Activated naive CD4-positive, alpha-beta T cell treated with anti-CD3 and anti-CD28 coated beads for 36 hours (primary cell): Measurements from ENCODE around the gene VPS26A. TPM values are rescaled to one million over a fixed set of nuclear protein-coding genes. Genes with fewer than 3 reads are reported as not detected.

Source experiments
- CTCF ChIA-PET: fragments of 350-600 bp; sonication (Branson Sonifier 250); formaldehyde crosslinking; loops from one replicate; lab custom pipeline; 2021; ENCODE audit warnings: antibody characterized with exemption; lab: Charles Lee
- DNase-seq: peaks from one replicate; pipeline ENCODE4 v3.0.0-alpha.2; 2020
- H3K27ac Mint-ChIP-seq: one replicate; pipeline ENCODE4 v1.8.0; 2021; ENCODE audit warnings: mild to moderate bottlenecking, mixed read lengths
- H3K27me3 Mint-ChIP-seq: one replicate; pipeline ENCODE4 v1.8.0; 2021; ENCODE audit warnings: low read depth, mixed read lengths
- H3K36me3 Mint-ChIP-seq: one replicate; pipeline ENCODE4 v1.8.0; 2021; ENCODE audit warnings: low read depth, mixed read lengths
- H3K4me1 Mint-ChIP-seq: one replicate; pipeline ENCODE4 v1.8.0; 2021; ENCODE audit warnings: low read depth, mixed read lengths
- H3K4me3 Mint-ChIP-seq: one replicate; pipeline ENCODE4 v1.8.0; 2021; ENCODE audit warnings: mild to moderate bottlenecking, moderate library complexity, mixed read lengths
- H3K9me3 Mint-ChIP-seq: one replicate; pipeline ENCODE4 v1.8.0; 2021; ENCODE audit warnings: mixed read lengths
- intact Hi-C: fragments of 100-400 bp; cut with micrococcal nuclease; formaldehyde crosslinking; loops from one replicate; pipeline ENCODE4 v1.15.1; 2023
- total RNA-seq, 2 experiments: library from RNA; stranded (reverse); gene quantifications; one replicate each; pipeline ENCODE4 v1.2.3, GENCODE V29; 2021

Gene VPS26A
- total RNA-seq, 2 experiments from 2014 or later: 26.2 to 27.9 TPM

- H3K27me3 Mint-ChIP-seq: no peaks in the 10 kb centered on the region
- peaks cover 39% of the 10 kb centered on the region for H3K36me3 Mint-ChIP-seq
- peak overlapping the region; percentile 99 for H3K27ac Mint-ChIP-seq
- H3K9me3 Mint-ChIP-seq: no peaks in the 10 kb centered on the region
- H3K4me1 Mint-ChIP-seq: peaks cover 65% of the 10 kb centered on the region
- DNase-seq: no peak
- intact Hi-C loops: loop anchor here (1.0 to 5.0 kb wide), 6 partner anchors 63 to 369 kb away; partner anchors contain the start of gene CCAR1
- CTCF ChIA-PET: interaction anchor here (0.9 to 7.2 kb wide), 7 partner anchors 10 to 135 kb away, joined by 4 to 143 read pairs (median 5); partner anchors contain the start of gene DDX21
- peak overlapping the region; percentile 89 for H3K4me3 Mint-ChIP-seq
Measured at GRCh38 chr10:69090685-69091084, 33.3 kb upstream of the VPS26A start.

GRCh38 chr10:69091143-69091651 lies 32.8 kb upstream of the VPS26A start:
- Mint-ChIP-seq H3K4me3 (peak overlapping the region; percentile 89), H3K9me3 (no peaks in the 10 kb centered on the region), H3K27ac (peak overlapping the region; percentile 99), H3K36me3 (peaks cover 39% of the 10 kb centered on the region), H3K4me1 (peaks cover 60% of the 10 kb centered on the region), H3K27me3 (no peaks in the 10 kb centered on the region)
- intact Hi-C loops: loop anchor here (5.0 kb wide), 1 partner anchor 301 kb away; no protein-coding TSS in a partner anchor
- DNase-seq: no peak
- CTCF ChIA-PET: interaction anchor here (0.9 to 7.2 kb wide), 9 partner anchors 9 to 136 kb away, joined by 3 to 143 read pairs (median 5); partner anchors contain the start of gene DDX21

- CTCF ChIA-PET: interaction anchor here (0.6 to 7.2 kb wide), 33 partner anchors 12 to 1195 kb away, joined by 3 to 143 read pairs (median 4); partner anchors contain the start of gene DDX21
- Mint-ChIP-seq H3K4me3 (peak overlapping the region; percentile 32), H3K27ac (peak overlapping the region; percentile 81), H3K4me1 (peaks cover 52% of the 10 kb centered on the region), H3K9me3 (no peaks in the 10 kb centered on the region), H3K27me3 (no peaks in the 10 kb centered on the region), H3K36me3 (peaks cover 43% of the 10 kb centered on the region)
- DNase-seq: peak; percentile 95
- intact Hi-C loops: loop anchor here (1.0 to 5.0 kb wide), 5 partner anchors 30 to 299 kb away; partner anchors contain the start of genes KIFBP and SUPV3L1
Measured at GRCh38 chr10:69092959-69093850, 30.8 kb upstream of the VPS26A start.

- no peak overlapping the region for H3K27ac Mint-ChIP-seq
- peaks cover 47% of the 10 kb centered on the region for H3K4me1 Mint-ChIP-seq
- no peak overlapping the region for H3K4me3 Mint-ChIP-seq
- no peaks in the 10 kb centered on the region for H3K9me3 Mint-ChIP-seq
- CTCF ChIA-PET: interaction anchor here (0.6 to 7.2 kb wide), 22 partner anchors 15 to 297 kb away, joined by 3 to 143 read pairs (median 4); partner anchors contain the start of gene DDX21
- H3K27me3 Mint-ChIP-seq: no peaks in the 10 kb centered on the region
- H3K36me3 Mint-ChIP-seq: peaks cover 40% of the 10 kb centered on the region
- intact Hi-C loops: loop anchor here (1.0 to 5.0 kb wide), 5 partner anchors 29 to 298 kb away; partner anchors contain the start of genes KIFBP and SUPV3L1
- DNase-seq: no peak
Measured at GRCh38 chr10:69093933-69094332, 30.0 kb upstream of the VPS26A start.

GRCh38 chr10:69096045-69096444 lies 27.9 kb upstream of the VPS26A start:
- DNase-seq: no peak
- H3K27ac Mint-ChIP-seq: no peak overlapping the region
- peaks cover 33% of the 10 kb centered on the region for H3K36me3 Mint-ChIP-seq

GRCh38 chr10:69097729-69098128 lies 26.2 kb upstream of the VPS26A start:
- H3K36me3 Mint-ChIP-seq: peaks cover 34% of the 10 kb centered on the region
- no peaks in the 10 kb centered on the region for H3K9me3 Mint-ChIP-seq
- peaks cover 36% of the 10 kb centered on the region for H3K4me1 Mint-ChIP-seq
- H3K4me3 Mint-ChIP-seq: no peak overlapping the region
- intact Hi-C loops: no loop called here
- no peaks in the 10 kb centered on the region for H3K27me3 Mint-ChIP-seq
- no peak for DNase-seq
- CTCF ChIA-PET: interaction anchor here (0.5 to 7.2 kb wide), 4 partner anchors 24 to 138 kb away, joined by 3 to 143 read pairs (median 4); no protein-coding TSS in a partner anchor
- H3K27ac Mint-ChIP-seq: no peak overlapping the region

More at GRCh38 chr10:69096045-69096444, 27.9 kb upstream of the VPS26A start:
- H3K9me3 Mint-ChIP-seq: no peaks in the 10 kb centered on the region
- no peak overlapping the region for H3K4me3 Mint-ChIP-seq
- no peaks in the 10 kb centered on the region for H3K27me3 Mint-ChIP-seq
- CTCF ChIA-PET: interaction anchor here (0.7 to 7.2 kb wide), 6 partner anchors 16 to 90 kb away, joined by 3 to 143 read pairs (median 5); no protein-coding TSS in a partner anchor
- H3K4me1 Mint-ChIP-seq: peaks cover 37% of the 10 kb centered on the region
- intact Hi-C loops: no loop called here

- CTCF ChIA-PET: interaction anchor here (0.6 to 1.2 kb wide), 4 partner anchors 9 to 122 kb away, joined by 3 to 4 read pairs (median 3); no protein-coding TSS in a partner anchor
- no peak overlapping the region for H3K27ac Mint-ChIP-seq
- no peak overlapping the region for H3K4me3 Mint-ChIP-seq
Measured at GRCh38 chr10:69100136-69100872, 23.7 kb upstream of the VPS26A start.

GRCh38 chr10:69101451-69102095 lies 22.4 kb upstream of the VPS26A start:
- Mint-ChIP-seq H3K36me3 (peaks cover 34% of the 10 kb centered on the region), H3K4me1 (peaks cover 22% of the 10 kb centered on the region), H3K27me3 (no peaks in the 10 kb centered on the region), H3K27ac (peak overlapping the region; percentile 31), H3K9me3 (no peaks in the 10 kb centered on the region), H3K4me3 (no peak overlapping the region)
- DNase-seq: peak; percentile 32
- intact Hi-C loops: no loop called here
- CTCF ChIA-PET: interaction anchor here (0.6 to 0.7 kb wide), 3 partner anchors 66 to 176 kb away, joined by 4 to 5 read pairs (median 5); no protein-coding TSS in a partner anchor

More at GRCh38 chr10:69100136-69100872, 23.7 kb upstream of the VPS26A start:
- intact Hi-C loops: no loop called here
- H3K4me1 Mint-ChIP-seq: peaks cover 23% of the 10 kb centered on the region
- H3K36me3 Mint-ChIP-seq: peaks cover 35% of the 10 kb centered on the region
- H3K9me3 Mint-ChIP-seq: no peaks in the 10 kb centered on the region
- no peaks in the 10 kb centered on the region for H3K27me3 Mint-ChIP-seq
- DNase-seq: no peak

GRCh38 chr10:69102440-69102839 lies 21.5 kb upstream of the VPS26A start:
- H3K36me3 Mint-ChIP-seq: peaks cover 34% of the 10 kb centered on the region
- no peak overlapping the region for H3K27ac Mint-ChIP-seq
- intact Hi-C loops: no loop called here
- no peaks in the 10 kb centered on the region for H3K9me3 Mint-ChIP-seq
- peaks cover 22% of the 10 kb centered on the region for H3K4me1 Mint-ChIP-seq
- H3K4me3 Mint-ChIP-seq: no peak overlapping the region
- CTCF ChIA-PET: no interaction called here
- H3K27me3 Mint-ChIP-seq: no peaks in the 10 kb centered on the region
- DNase-seq: no peak

- H3K36me3 Mint-ChIP-seq: peaks cover 26% of the 10 kb centered on the region
- H3K27me3 Mint-ChIP-seq: no peaks in the 10 kb centered on the region
- CTCF ChIA-PET: interaction anchor here (1.1 kb wide), 1 partner anchor 10 kb away, joined by 3 read pairs; no protein-coding TSS in a partner anchor
- no peak overlapping the region for H3K4me3 Mint-ChIP-seq
- peaks cover 19% of the 10 kb centered on the region for H3K4me1 Mint-ChIP-seq
- H3K27ac Mint-ChIP-seq: no peak overlapping the region
- no peaks in the 10 kb centered on the region for H3K9me3 Mint-ChIP-seq
- intact Hi-C loops: no loop called here
- DNase-seq: no peak
Measured at GRCh38 chr10:69103784-69104183, 20.2 kb upstream of the VPS26A start.
